Left hindlimb (tissue), 1 donor: ENCODE measurements around the gene SUCLG2.
"Not testable (repeated sequence)": the region's sequence is repeated elsewhere in the genome, so short reads cannot be mapped to it uniquely, and the experiment has no call there.

Source experiments
- DNase-seq: peaks from one replicate; pipeline ENCODE4 v3.0.0-alpha.2; 2018

Gene SUCLG2

DNA sequence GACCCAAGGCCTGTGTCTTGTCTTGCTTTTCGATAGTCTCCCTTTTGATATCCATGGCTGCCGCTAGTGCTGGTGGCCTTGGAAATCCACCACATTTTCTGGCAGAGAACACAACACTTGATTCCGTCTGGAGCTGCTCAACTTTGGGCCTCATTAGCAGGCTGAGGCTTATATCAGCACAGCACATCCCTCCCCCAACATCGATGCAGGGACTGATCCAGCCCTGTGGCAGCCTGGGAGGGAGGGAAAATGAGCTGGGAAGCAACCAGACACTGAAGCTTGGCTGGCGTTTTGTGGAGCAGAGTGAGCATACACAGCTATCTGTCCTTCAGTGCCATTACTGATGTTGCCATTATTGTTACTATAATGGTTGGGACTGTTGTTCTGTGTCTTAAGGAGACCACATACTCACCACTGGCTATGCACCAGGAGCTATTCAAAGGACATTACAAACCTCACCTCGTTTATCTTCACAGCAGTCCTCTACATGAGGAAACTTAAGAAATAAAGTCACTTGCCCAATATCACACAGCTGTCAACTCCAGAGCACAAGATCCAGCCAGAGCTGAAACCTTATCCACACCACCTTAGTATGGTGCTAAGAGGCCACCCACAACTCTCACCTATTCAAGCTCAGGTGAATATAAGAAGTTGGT is 102.9 kb downstream of the SUCLG2 start:
- no peak for DNase-seq

DNA sequence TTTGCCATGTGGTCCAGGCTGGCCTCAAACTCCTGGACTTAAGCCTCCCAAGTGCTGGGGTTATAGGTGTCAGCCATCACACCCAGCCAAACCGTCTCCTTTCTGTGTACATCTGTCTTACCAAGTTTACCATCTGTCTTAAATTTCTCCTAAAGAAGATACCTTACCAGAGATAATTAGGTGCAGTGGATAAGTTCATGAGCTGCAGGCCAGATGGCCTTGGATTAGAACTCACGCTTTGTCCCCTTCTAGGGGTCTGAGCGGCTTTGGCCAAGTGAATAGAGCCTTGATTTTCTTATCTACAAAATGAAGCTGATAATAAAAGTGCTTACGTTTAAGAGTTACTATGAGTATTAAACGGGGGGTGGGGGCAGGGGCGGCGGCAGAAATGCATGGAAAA is 103.9 kb downstream of the SUCLG2 start:
- no peak for DNase-seq

- not testable (repeated sequence) for DNase-seq
These were observed 111.7 kb downstream of the SUCLG2 start for GRCh38 chr3:67542502-67543250.

GRCh38 chr3:67540198-67540894 is 114.1 kb downstream of the SUCLG2 start:
- no peak for DNase-seq

- not testable (repeated sequence) for DNase-seq
These were observed 117.2 kb downstream of the SUCLG2 start for GRCh38 chr3:67537203-67537602.

DNA sequence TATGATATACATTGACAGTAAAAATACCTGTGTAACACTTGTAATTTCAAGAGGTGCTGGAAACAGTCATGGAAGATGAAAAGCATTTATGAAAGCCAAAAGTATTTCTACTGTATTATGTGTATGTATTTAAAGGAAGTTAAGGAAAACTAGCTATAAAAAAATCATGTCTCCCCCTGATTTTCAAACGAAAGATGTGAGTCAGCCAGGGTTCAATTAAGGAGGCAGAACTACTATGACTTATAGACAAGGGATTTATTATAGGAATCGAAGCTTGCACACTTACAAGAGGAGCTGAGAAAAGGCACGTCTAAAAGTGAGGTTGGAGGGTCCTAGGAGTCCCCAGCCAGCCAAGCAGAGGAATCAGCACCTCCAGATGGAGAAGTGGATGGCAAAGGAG is 119.4 kb downstream of the SUCLG2 start:
- DNase-seq: no peak

DNA sequence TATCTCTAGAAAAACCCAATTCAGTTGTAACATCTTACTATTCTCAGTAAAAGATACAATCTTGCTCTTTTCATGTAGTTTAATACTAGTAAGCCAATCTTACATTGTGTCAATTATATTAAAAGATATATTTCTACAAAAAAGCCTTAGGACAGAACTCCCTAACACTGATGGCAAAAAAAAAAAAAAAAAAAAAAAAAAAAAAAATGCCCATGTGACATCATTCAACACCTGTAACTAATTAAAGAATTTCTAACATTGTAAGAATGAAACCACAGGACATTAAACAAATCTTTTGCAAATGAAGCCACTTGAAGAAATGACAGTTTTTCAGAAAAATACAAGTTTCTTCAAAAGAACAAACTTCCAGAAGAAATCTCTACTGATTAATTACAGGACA is 119.8 kb downstream of the SUCLG2 start:
- DNase-seq: no peak

GRCh38 chr3:67531181-67532101 is 123.0 kb downstream of the SUCLG2 start:
- DNase-seq: no peak

- no peak for DNase-seq
These were observed 124.5 kb downstream of the SUCLG2 start for GRCh38 chr3:67529915-67530314.

DNA sequence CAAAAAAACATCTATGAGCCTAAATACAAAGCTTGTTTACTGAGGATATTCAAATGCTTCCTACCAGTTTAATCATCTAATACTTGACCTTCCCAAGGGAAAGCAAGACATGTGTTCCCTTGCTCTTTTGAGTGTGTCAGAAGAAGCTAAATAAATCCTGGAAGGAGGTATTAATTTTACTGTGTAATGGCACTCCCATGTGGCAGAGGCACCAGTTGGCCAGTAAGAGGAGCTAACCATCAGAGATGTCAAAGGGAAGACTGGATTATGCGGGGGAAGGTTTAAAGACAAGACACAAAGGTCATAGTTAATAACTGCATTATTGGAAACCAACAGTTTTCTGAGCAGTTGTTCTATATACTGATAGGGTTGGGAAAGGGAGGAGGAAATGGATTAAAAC is 125.1 kb downstream of the SUCLG2 start:
- DNase-seq: no peak

DNA sequence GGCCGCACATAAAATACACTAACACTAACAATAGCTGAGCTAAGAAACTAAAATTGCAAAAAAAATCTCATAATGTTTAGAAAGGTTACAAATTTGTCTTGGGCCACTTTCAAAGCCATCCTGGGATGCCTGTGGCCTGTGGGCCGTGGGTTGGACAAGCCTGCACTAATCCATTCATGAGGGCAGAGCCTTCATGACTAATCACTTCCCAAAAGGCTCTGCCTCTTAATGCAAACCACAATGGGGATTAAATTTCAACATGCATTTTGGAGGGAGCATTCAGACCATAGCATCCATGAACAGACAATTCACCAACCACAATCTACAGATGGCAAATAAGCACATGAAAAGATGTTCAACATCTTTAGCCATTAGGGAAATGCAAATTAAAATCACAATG is 128.2 kb downstream of the SUCLG2 start:
- DNase-seq: no peak

- DNase-seq: no peak
These were observed 130.4 kb downstream of the SUCLG2 start for GRCh38 chr3:67524046-67524445.

- DNase-seq: no peak
These were observed 132.3 kb downstream of the SUCLG2 start for GRCh38 chr3:67522081-67522480.

GRCh38 chr3:67521053-67521646 is 133.3 kb downstream of the SUCLG2 start:
- no peak for DNase-seq

DNA sequence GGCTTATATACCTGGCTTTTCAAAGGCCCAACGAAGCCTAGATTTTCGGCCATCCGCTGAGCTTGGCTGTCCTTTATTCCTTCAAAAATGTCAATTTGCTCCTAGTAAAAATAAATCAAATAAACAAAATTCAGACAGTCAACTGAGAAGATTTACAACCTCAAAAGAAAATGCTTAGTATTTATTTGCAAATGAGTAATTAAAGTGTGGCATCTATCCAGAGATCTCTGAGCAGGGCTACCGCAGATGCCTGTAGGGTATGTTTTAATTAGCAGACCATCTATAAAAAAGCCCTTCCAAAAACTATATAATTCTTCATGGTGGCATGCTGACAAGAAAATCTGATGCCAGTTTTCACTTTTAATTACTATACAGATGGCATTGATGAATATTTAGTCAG is 136.2 kb downstream of the SUCLG2 start:
- DNase-seq: no peak

GRCh38 chr3:67517781-67518180 is 136.6 kb downstream of the SUCLG2 start:
- DNase-seq: no peak

- no peak for DNase-seq
These were observed 137.9 kb downstream of the SUCLG2 start for GRCh38 chr3:67516496-67516895.

GRCh38 chr3:67515778-67516177 is 138.6 kb downstream of the SUCLG2 start:
- DNase-seq: no peak

- no peak for DNase-seq
These were observed 144.8 kb downstream of the SUCLG2 start for GRCh38 chr3:67509471-67510075.

GRCh38 chr3:67507584-67507983 is 146.8 kb downstream of the SUCLG2 start:
- no peak for DNase-seq

DNA sequence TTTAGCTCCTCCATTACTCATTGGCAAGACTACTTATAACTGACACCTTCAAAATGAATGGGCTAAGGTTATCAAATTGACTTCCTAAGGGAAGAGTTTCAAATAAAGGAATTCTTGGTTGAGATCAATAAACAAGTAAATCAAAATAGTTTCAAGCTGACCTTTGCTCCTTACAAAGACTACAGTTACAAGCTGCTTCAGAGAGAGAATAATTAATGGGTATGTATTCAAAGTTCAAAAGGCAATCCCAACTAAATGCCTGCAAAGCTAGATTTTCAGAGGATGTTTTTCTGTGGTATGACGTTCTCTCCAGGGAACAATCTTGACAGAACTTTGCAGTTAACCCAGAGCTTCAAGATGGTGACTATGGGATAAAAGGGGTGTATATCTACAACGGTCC is 153.7 kb downstream of the SUCLG2 start:
- DNase-seq: no peak

GRCh38 chr3:67497746-67498145 is 156.7 kb downstream of the SUCLG2 start:
- DNase-seq: no peak
